H1 (cell line): ENCODE measurements around the gene ELL. TPM values are rescaled to one million over a fixed set of nuclear protein-coding genes. Genes with fewer than 3 reads are reported as not detected.

Source experiments
- CTCF ChIA-PET: fragments of 300-600 bp; sonication (Branson Sonifier 250); formaldehyde crosslinking; loops from one replicate; lab custom pipeline; 2021; ENCODE audit not compliant: partially characterized antibody; lab: Charles Lee
- POLR2A ChIA-PET: fragments of 300-600 bp; sonication (Branson Sonifier 250); formaldehyde crosslinking; loops from one replicate; lab custom pipeline; 2021; ENCODE audit warnings: inconsistent platforms; ENCODE audit not compliant: partially characterized antibody; lab: Charles Lee
- DNase-seq, 2 experiments: peaks; one replicate each; pipeline versions ENCODE4 v3.0.0 to v3.0.0-alpha.2; 2010 to 2022; ENCODE audit warnings: low spot score in 2 of 2, low read depth in 1 of 2, mixed read lengths in 1 of 2
- FAIRE-seq: peaks from 2 replicates; lab custom pipeline; 2011; peaks lifted over from hg19 to GRCh38; lab: Jason Lieb, UNC
- H2AFZ ChIP-seq: 2 replicates; pipeline ENCODE4 v1.8.1; 2012; ENCODE audit warnings: low read length, inconsistent platforms
- H2AK5ac ChIP-seq: 2 replicates; pipeline ENCODE4 v1.6.1; 2013; ENCODE audit warnings: low read depth, low read length
- H2BK120ac ChIP-seq: replicated peaks from 2 replicates; pipeline ENCODE3; 2013; ENCODE audit warnings: low read depth, low read length, inconsistent platforms
- H2BK12ac ChIP-seq: 2 replicates; pipeline ENCODE4 v1.6.1; 2013; ENCODE audit warnings: low read depth, low read length
- H2BK15ac ChIP-seq: 2 replicates; pipeline ENCODE4 v1.6.1; 2013; ENCODE audit warnings: low read length
- H2BK20ac ChIP-seq: 2 replicates; pipeline ENCODE4 v1.6.1; 2013; ENCODE audit warnings: low read length
- H2BK5ac ChIP-seq: 2 replicates; pipeline ENCODE4 v1.6.1; 2013; ENCODE audit warnings: low read depth, low read length
- H3K14ac ChIP-seq: 2 replicates; pipeline ENCODE4 v1.6.1; 2013; ENCODE audit warnings: inconsistent platforms; ENCODE audit not compliant: insufficient read length
- H3K18ac ChIP-seq: 2 replicates; pipeline ENCODE4 v1.6.1; 2013; ENCODE audit warnings: low read length; ENCODE audit errors: extremely low read depth
- H3K23ac ChIP-seq: 2 replicates; pipeline ENCODE4 v1.6.1; 2013; ENCODE audit warnings: inconsistent platforms; ENCODE audit not compliant: insufficient read length
- H3K23me2 ChIP-seq: 2 replicates; pipeline ENCODE4 v1.6.1; 2013; ENCODE audit warnings: low read depth, low read length
- H3K27ac ChIP-seq: 2 replicates; pipeline ENCODE4 v1.6.1; 2011; ENCODE audit warnings: low read depth, low read length, inconsistent platforms
- H3K27me3 ChIP-seq, 4 experiments: replicated peaks in 1 of 4; 1 replicate in 1 of 4; 2 replicates in 3 of 4; pipeline versions ENCODE4 v1.6.1 to v1.8.1; 2011 to 2013; ENCODE audit warnings: low read length in 3 of 4, mild to moderate bottlenecking in 3 of 4, inconsistent platforms in 2 of 4, mixed read lengths in 2 of 4, moderate library complexity in 1 of 4; ENCODE audit not compliant: control insufficient read depth in 3 of 4, insufficient read depth in 3 of 4; ENCODE audit errors: extremely low read depth in 1 of 4
- H3K36me3 ChIP-seq, 4 experiments: 2 replicates each; pipeline versions ENCODE4 v1.6.1 to v1.8.1; 2011 to 2013; ENCODE audit warnings: mild to moderate bottlenecking in 4 of 4, low read length in 3 of 4, moderate library complexity in 2 of 4, control low read depth in 1 of 4, inconsistent platforms in 1 of 4; ENCODE audit not compliant: insufficient read depth in 4 of 4, control insufficient read depth in 2 of 4
- H3K4ac ChIP-seq: replicated peaks from 2 replicates; pipeline ENCODE3; 2013; ENCODE audit warnings: low read length, low read depth, mixed read lengths, inconsistent platforms; ENCODE audit not compliant: insufficient read length
- H3K4me1 ChIP-seq, 4 experiments: replicated peaks in 1 of 4; 1 replicate in 1 of 4; 2 replicates in 3 of 4; pipeline versions ENCODE4 v1.6.1 to v1.8.1; 2011 to 2013; ENCODE audit warnings: low read length in 3 of 4, inconsistent platforms in 2 of 4, mixed read lengths in 1 of 4; ENCODE audit not compliant: insufficient read depth in 4 of 4, control insufficient read depth in 3 of 4
- H3K4me2 ChIP-seq, 2 experiments: 2 replicates each; pipeline versions ENCODE4 v1.6.1 to v1.8.1; 2011 to 2013; ENCODE audit warnings: low read depth in 2 of 2, low read length in 2 of 2, control low read depth in 1 of 2, inconsistent platforms in 1 of 2, mild to moderate bottlenecking in 1 of 2; ENCODE audit not compliant: insufficient read depth in 1 of 2
- H3K4me3 ChIP-seq, 4 experiments: fragments of 200-600, 300-600 bp in 1 of 4; sonication (generic), shearing (Covaris generic), sonication (Bioruptor Twin) in 1 of 4; 2 replicates each; pipeline versions ENCODE4 v1.5.1 to v1.8.1; 2011 to 2016; ENCODE audit warnings: low read length in 4 of 4, low read depth in 3 of 4, control low read depth in 2 of 4, inconsistent platforms in 2 of 4, mild to moderate bottlenecking in 2 of 4, mixed read lengths in 1 of 4, moderate library complexity in 1 of 4; ENCODE audit not compliant: insufficient read depth in 2 of 4; ENCODE audit errors: extremely low read depth in 1 of 4
- H3K56ac ChIP-seq: replicated peaks from 2 replicates; pipeline ENCODE3; 2013; ENCODE audit warnings: low read depth, mild to moderate bottlenecking, mixed read lengths, low read length, inconsistent platforms; ENCODE audit not compliant: insufficient read length
- H3K79me1 ChIP-seq: 2 replicates; pipeline ENCODE4 v1.6.1; 2013; ENCODE audit warnings: low read depth, low read length, control low read depth
- H3K79me2 ChIP-seq, 2 experiments: 2 replicates each; pipeline versions ENCODE4 v1.6.1 to v1.8.1; 2012 to 2013; ENCODE audit warnings: low read length in 2 of 2, mild to moderate bottlenecking in 2 of 2, inconsistent platforms in 1 of 2; ENCODE audit not compliant: insufficient read depth in 2 of 2, control insufficient read depth in 1 of 2
- H3K9ac ChIP-seq, 4 experiments: replicated peaks in 1 of 4; 1 replicate in 1 of 4; 2 replicates in 3 of 4; pipeline versions ENCODE4 v1.6.1 to v1.8.1; 2011 to 2013; ENCODE audit warnings: low read depth in 3 of 4, low read length in 3 of 4, control low read depth in 2 of 4, mild to moderate bottlenecking in 2 of 4, moderate library complexity in 2 of 4, inconsistent platforms in 1 of 4; ENCODE audit errors: extremely low read depth in 1 of 4
- H3K9me3 ChIP-seq, 2 experiments: 2 replicates each; pipeline versions ENCODE4 v1.6.1 to v1.8.1; 2012 to 2013; ENCODE audit warnings: mild to moderate bottlenecking in 2 of 2, moderate library complexity in 2 of 2, control low read depth in 1 of 2, inconsistent platforms in 1 of 2, low read depth in 1 of 2, low read length in 1 of 2, mixed read lengths in 1 of 2; ENCODE audit not compliant: insufficient read depth in 2 of 2
- H4K20me1 ChIP-seq, 2 experiments: replicated peaks in 1 of 2; 2 replicates each; pipeline versions ENCODE3 to v1.8.1; 2011 to 2013; ENCODE audit warnings: inconsistent platforms in 2 of 2, low read length in 2 of 2, mild to moderate bottlenecking in 1 of 2; ENCODE audit not compliant: insufficient read depth in 2 of 2, control insufficient read depth in 1 of 2
- H4K5ac ChIP-seq: 2 replicates; pipeline ENCODE4 v1.6.1; 2013; ENCODE audit warnings: low read length, low read depth, mixed read lengths, inconsistent platforms; ENCODE audit not compliant: insufficient read length
- H4K8ac ChIP-seq: 2 replicates; pipeline ENCODE4 v1.8.0; 2013; ENCODE audit warnings: mild to moderate bottlenecking, moderate library complexity, low read length, inconsistent platforms; ENCODE audit not compliant: insufficient read depth; ENCODE audit errors: extremely low read depth
- H4K91ac ChIP-seq: replicated peaks from 2 replicates; pipeline ENCODE3; 2013; ENCODE audit warnings: low read length, mixed read lengths, inconsistent platforms; ENCODE audit not compliant: insufficient read length
- CHD1 ChIP-seq: IDR thresholded peaks from 2 replicates; pipeline ENCODE4 v1.6.1; 2012; ENCODE audit warnings: low read depth, low read length, improper control_type of control experiment
- WGBS, 2 experiments: shearing (Covaris generic) in 1 of 2; methylation state at CpG; one replicate each; pipeline versions ENCODE4 v1.1.6 to v1.1.7; 2013 to 2015; ENCODE audit warnings: low lambda C conversion rate in 2 of 2, mixed read lengths in 2 of 2, inconsistent platforms in 1 of 2, low coverage in 1 of 2, missing lambda C conversion rate in 1 of 2; ENCODE audit not compliant: insufficient replicate concordance in 2 of 2, insufficient coverage in 1 of 2, insufficient read length in 1 of 2; ENCODE audit errors: extremely low coverage in 1 of 2, missing lambda C conversion rate in 1 of 2; 5-methylcytosine and 5-hydroxymethylcytosine counted together
- polyA plus RNA-seq, 7 experiments: library from polyadenylated mRNA; depleted of rRNA in 3 of 7; stranded (reverse) in 5 of 7; unstranded in 2 of 7; fragments of >200 nt in 5 of 7; fragments of 200-250 nt in 2 of 7; gene quantifications; 1 replicate in 5 of 7; 2 replicates in 1 of 7; 4 replicates in 1 of 7; pipeline versions ENCODE4 v1.2.1 to v1.2.3, GENCODE V29; 2011 to 2013; ENCODE audit warnings: missing spikeins in 2 of 7, mixed read lengths in 2 of 7
- total RNA-seq: library from RNA; stranded (reverse); fragmentation: NEBNext Ultra II Directional; extraction: Animal tissue kit (Norgen Biotek cat#: 25700); gene quantifications from 2 replicates; pipeline ENCODE4 v1.2.1, GENCODE V29; 2021
- TF ChIP-seq, protein P1 (sequence below), 3 experiments: IDR thresholded peaks; 1 replicate in 2 of 3; 2 replicates in 1 of 3; pipeline versions ENCODE4 v1.5.1 to v1.6.1; 2011; ENCODE audit warnings: low read length in 3 of 3, mild to moderate bottlenecking in 3 of 3, inconsistent platforms in 2 of 3, low read depth in 1 of 3, moderate library complexity in 1 of 3; ENCODE audit not compliant: insufficient read depth in 1 of 3; ENCODE audit errors: control extremely low read depth in 1 of 3

Gene ELL
- total and polyA plus RNA-seq, 2 of the 8 experiments (the other 6 are each of a cell fraction or from before 2014, with no cell fraction given), result 5.2 to 10.5 TPM

DNA sequence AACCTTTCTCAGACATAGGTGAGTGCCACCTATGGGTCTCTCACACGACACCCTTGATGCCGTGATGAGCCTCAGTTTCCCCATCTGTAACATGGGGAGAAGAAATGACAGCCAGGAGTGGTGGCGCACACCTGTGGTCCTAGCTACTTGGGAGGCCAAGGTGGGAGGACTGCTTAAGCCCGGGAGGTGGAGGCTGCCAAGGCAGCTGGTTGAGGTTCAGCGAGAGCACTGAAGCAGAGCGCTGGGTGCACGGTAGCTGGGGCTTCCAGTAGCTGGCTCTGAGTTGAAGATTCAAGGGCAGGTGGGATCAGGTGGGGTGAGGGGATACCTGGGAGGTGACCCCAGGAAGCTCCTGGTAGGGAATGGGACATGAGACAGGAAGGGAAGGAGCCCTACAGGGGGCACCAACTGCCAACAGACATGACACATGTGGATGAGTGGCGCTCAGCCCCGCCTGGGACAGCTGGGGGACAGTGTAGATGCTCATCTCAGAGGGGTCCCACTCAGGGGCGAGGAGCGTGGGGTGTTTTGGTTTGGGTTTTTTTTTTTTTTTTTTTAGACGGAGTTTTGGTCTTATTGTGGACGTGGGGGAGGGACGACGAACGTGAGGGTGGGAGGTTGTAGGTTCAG is 109.1 kb downstream of the ELL start:
- Histone ChIP-seq H2BK5ac (no peak overlapping the region), H3K18ac (no peak overlapping the region), H3K4me3 (no peak overlapping the region), H4K91ac (no peak overlapping the region), H3K56ac (no peak overlapping the region), H4K20me1 (no peaks in the 10 kb centered on the region), H3K23me2 (peaks cover 9% of the 10 kb centered on the region; the same call in 1 of the 2 replicates), H3K9me3 (no peaks in the 10 kb centered on the region), H2BK15ac (no peak overlapping the region), H2BK12ac (no peak overlapping the region), H3K9ac (no peak overlapping the region), H3K79me1 (no peaks in the 10 kb centered on the region), H2AFZ (no peak overlapping the region), H3K79me2 (no peaks in the 10 kb centered on the region), H3K27me3 (peaks cover 0 to 4% (median 2%) of the 10 kb centered on the region in 4 experiments; a peak in 5 of 7 replicates), H3K14ac (no peak overlapping the region), H3K4ac (no peak overlapping the region), H3K4me1 (peaks cover 0 to 9% (median 6%) of the 10 kb centered on the region in 4 experiments; a peak in 4 of 7 replicates), H4K8ac (no peak overlapping the region), H2BK120ac (no peak overlapping the region), H2BK20ac (no peak overlapping the region), H3K4me2 (no peak overlapping the region), H4K5ac (no peak overlapping the region), H2AK5ac (no peak overlapping the region), H3K23ac (no peak overlapping the region), H3K27ac (no peak overlapping the region), H3K36me3 (no peaks in the 10 kb centered on the region)
- POLR2A ChIA-PET, result interaction anchor here (0.8 to 1.8 kb wide), 6 partner anchors 24 to 131 kb away, joined by 3 to 11 read pairs (median 3); partner anchors contain the start of gene JUND
- FAIRE-seq (no peak), DNase-seq (no peak)
- CTCF ChIA-PET, result interaction anchor here (0.5 to 11.0 kb wide), 26 partner anchors 9 to 417 kb away, joined by 3 to 177 read pairs (median 7); partner anchors contain the start of genes GDF15, IQCN, LRRC25 and PGPEP1
- TF ChIP-seq, protein P1, sequence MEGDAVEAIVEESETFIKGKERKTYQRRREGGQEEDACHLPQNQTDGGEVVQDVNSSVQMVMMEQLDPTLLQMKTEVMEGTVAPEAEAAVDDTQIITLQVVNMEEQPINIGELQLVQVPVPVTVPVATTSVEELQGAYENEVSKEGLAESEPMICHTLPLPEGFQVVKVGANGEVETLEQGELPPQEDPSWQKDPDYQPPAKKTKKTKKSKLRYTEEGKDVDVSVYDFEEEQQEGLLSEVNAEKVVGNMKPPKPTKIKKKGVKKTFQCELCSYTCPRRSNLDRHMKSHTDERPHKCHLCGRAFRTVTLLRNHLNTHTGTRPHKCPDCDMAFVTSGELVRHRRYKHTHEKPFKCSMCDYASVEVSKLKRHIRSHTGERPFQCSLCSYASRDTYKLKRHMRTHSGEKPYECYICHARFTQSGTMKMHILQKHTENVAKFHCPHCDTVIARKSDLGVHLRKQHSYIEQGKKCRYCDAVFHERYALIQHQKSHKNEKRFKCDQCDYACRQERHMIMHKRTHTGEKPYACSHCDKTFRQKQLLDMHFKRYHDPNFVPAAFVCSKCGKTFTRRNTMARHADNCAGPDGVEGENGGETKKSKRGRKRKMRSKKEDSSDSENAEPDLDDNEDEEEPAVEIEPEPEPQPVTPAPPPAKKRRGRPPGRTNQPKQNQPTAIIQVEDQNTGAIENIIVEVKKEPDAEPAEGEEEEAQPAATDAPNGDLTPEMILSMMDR (IDR thresholded peaks at IDR 0.05; ENCODE audit: control extremely low read depth in 1 of 3, insufficient read depth in 1 of 3, low read depth in 1 of 3, low read length in 3 of 3), result peak in 1 of 3 experiments; percentile 11; a peak in 1 of 4 replicates
- TF ChIP-seq CHD1, result no peak
- WGBS, 2 experiments, result 89% methylated on average over 16 of the region's 16 CpGs; no CpG with 5 or more reads in 1 of the 2 experiments
